NCI-H2196 (cell line): Measurements from ENCODE around the gene CPE.

Source experiments
- DNase-seq: peaks from one replicate; lab custom pipeline; 2025; ENCODE audit not compliant: unreplicated experiment; lab: John Stamatoyannopoulos, UW

CPE gene

DNA sequence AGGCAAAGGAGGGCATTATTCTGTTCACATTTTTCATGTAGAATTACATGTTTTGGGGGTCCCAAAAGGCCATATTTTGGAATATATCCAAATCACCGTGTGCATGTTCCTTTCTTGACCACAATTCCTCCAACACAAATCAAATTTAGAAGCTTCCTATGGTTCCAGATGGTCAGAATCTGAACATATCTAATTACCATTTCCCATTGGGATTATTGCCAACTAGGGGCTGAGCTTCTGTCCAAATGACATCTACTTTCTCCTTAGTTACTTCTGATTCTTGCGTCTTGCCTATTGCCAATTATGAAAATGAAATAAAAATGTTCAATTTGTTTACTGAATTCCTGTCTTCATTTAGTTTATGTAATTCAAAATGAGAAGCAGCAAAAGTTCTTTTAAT, 163.7 kb downstream of the CPE start:
- DNase-seq = no peak
